ENCODE measurements around the gene SLC49A3. TPM values are rescaled to one million over a fixed set of nuclear protein-coding genes. Genes with fewer than 3 reads are reported as not detected.

The SLC49A3 gene
- total and polyA plus RNA-seq, 2 of the 13 experiments (the other 11 are each of a cell fraction or from before 2014, with no cell fraction given), result 0.07 to 0.17 TPM

- TF ChIP-seq TRAFD1 (CRISPR knock-in tag; IDR thresholded peaks at IDR 0.05; ENCODE audit: borderline replicate concordance) (no peak), ZNF354B (CRISPR knock-in tag; IDR thresholded peaks at IDR 0.05) (no peak), SRSF1 (optimal IDR thresholded peaks at IDR 0.05; ENCODE audit: low read depth, low read length) (no peak), NR2F2 (IDR thresholded peaks at IDR 0.05; ENCODE audit: borderline replicate concordance, low read depth) (no peak), NFIC (IDR thresholded peaks at IDR 0.05; ENCODE audit: low read length) (no peak), RFX1 (IDR thresholded peaks at IDR 0.05) (no peak), ZNF550 (CRISPR knock-in tag; IDR thresholded peaks at IDR 0.05; ENCODE audit: borderline replicate concordance) (no peak), THAP7 (CRISPR knock-in tag; IDR thresholded peaks at IDR 0.05) (no peak), MAZ (IDR thresholded peaks at IDR 0.05; ENCODE audit: borderline replicate concordance, low read depth, low read length) (no peak), MAZ (CRISPR knock-in tag; IDR thresholded peaks at IDR 0.05; ENCODE audit: low read depth) (0 out of 2 replicates have a peak, but pooled peaks have one; percentile 63), CHD2 (IDR thresholded peaks at IDR 0.05; ENCODE audit: low read depth, low read length) (no peak), SP2 (CRISPR knock-in tag; IDR thresholded peaks at IDR 0.05) (no peak), HMGXB3 (CRISPR knock-in tag; IDR thresholded peaks at IDR 0.05; ENCODE audit: borderline replicate concordance) (no peak), KDM5A (IDR thresholded peaks at IDR 0.05; ENCODE audit: borderline replicate concordance, low read length) (no peak), TFE3 (CRISPR knock-in tag; IDR thresholded peaks at IDR 0.05) (0 out of 2 replicates have a peak, but pooled peaks have one; percentile 11), TRIM24 (CRISPR knock-in tag; IDR thresholded peaks at IDR 0.05) (no peak), MYC (CRISPR knock-in tag; IDR thresholded peaks at IDR 0.05; ENCODE audit: borderline replicate concordance) (peak; percentile 25; the same call in 1 of the 2 replicates), ZNF180 (CRISPR knock-in tag; IDR thresholded peaks at IDR 0.05; ENCODE audit: borderline replicate concordance, low read depth) (no peak), ZNF766 (CRISPR knock-in tag; IDR thresholded peaks at IDR 0.05; ENCODE audit: borderline replicate concordance) (no peak), FOXK2 (IDR thresholded peaks at IDR 0.05) (no peak)
Observed at GRCh38 chr4:663438-664428, 25.2 kb downstream of the SLC49A3 start (continued).
